H4 (cell line): ENCODE data around the gene FGA. TPM values are rescaled to one million over a fixed set of nuclear protein-coding genes. Genes with fewer than 3 reads are reported as not detected.

Experiments used
- total RNA-seq: library from RNA; depleted of rRNA; stranded (reverse); fragments of >200 nt; shearing (Covaris generic); gene quantifications from 2 replicates; pipeline ENCODE4 v1.2.3, GENCODE V29; 2014; rRNA removed

The FGA gene
- total RNA-seq, 1 experiment from 2014 or later, result not detected

Other genes starting within 250 kb of the FGA start
- gene DCHS2, start 98.9 kb downstream of the FGA start, total RNA-seq, result 0.29 and 0.53 TPM in 2 replicates
- gene PLRG1, start 40.3 kb downstream of the FGA start, total RNA-seq, result 103 and 117 TPM in 2 replicates
- 1.2 TPM in 1 of 2 replicates, not detected in the other for gene FGB, start 27.7 kb downstream of the FGA start, total RNA-seq
- not detected in 2 replicates for gene FGG, start 21.9 kb upstream of the FGA start, total RNA-seq
- 0.14 and 0.21 TPM in 2 replicates for gene LRAT, start 153.3 kb upstream of the FGA start, total RNA-seq
- gene RBM46, start 190.5 kb upstream of the FGA start, total RNA-seq, result not detected in 2 replicates